Panc1 (cell line): ENCODE data around the gene SLCO1C1.

Experiments used
- CTCF ChIP-seq: fragments of 450-650 bp; IDR thresholded peaks from 2 replicates; pipeline ENCODE4 v1.5.1; 2017; ENCODE audit warnings: mild to moderate bottlenecking
- POLR2AphosphoS5 ChIP-seq: IDR thresholded peaks from 2 replicates; pipeline ENCODE4 v1.6.1; 2012; ENCODE audit warnings: mild to moderate bottlenecking, low read depth, low read length, moderate library complexity
- REST ChIP-seq, 2 experiments: IDR thresholded peaks; 2 replicates each; pipeline ENCODE4 v1.6.1; 2011 to 2012; ENCODE audit warnings: low read depth in 2 of 2, control low read depth in 1 of 2, low read length in 1 of 2, mild to moderate bottlenecking in 1 of 2, moderate library complexity in 1 of 2; ENCODE audit not compliant: insufficient read depth in 1 of 2
- SIN3A ChIP-seq: IDR thresholded peaks from 2 replicates; pipeline ENCODE4 v1.6.1; 2012; ENCODE audit warnings: low read depth, mild to moderate bottlenecking, low read length, moderate library complexity, borderline replicate concordance; ENCODE audit not compliant: insufficient read depth
- TCF7L2 ChIP-seq: IDR thresholded peaks from 2 replicates; pipeline ENCODE4 v1.6.1; 2011; ENCODE audit warnings: mild to moderate bottlenecking, low read depth, low read length, inconsistent platforms

GRCh38 chr12:20695232-20695631 lies at the start of gene SLCO1C1:
- TF ChIP-seq POLR2AphosphoS5, result no peak
- no peak for TF ChIP-seq CTCF
- no peak for TF ChIP-seq TCF7L2
- TF ChIP-seq SIN3A, result no peak
- TF ChIP-seq REST (IDR thresholded peaks at IDR 0.05; ENCODE audit: insufficient read depth in 1 of 2, low read depth in 2 of 2, low read length in 1 of 2), result no peak
